HG02840 (cell line): ENCODE data around the gene CXCL17.
"Not testable (repeated sequence)": the region's sequence is repeated elsewhere in the genome, so short reads cannot be mapped to it uniquely, and the experiment has no call there.

Experiments used
- ATAC-seq: cut with Tn5 transposase; IDR thresholded peaks from one replicate; pipeline ENCODE4 v1.9.1; 2021; ENCODE audit warnings: mild to moderate bottlenecking, moderate library complexity, moderate number of reproducible peaks; ENCODE audit not compliant: unreplicated experiment, low FRiP score

Gene CXCL17

GRCh38 chr19:42466521-42467182 lies 23.9 kb upstream of the CXCL17 start:
- no peak for ATAC-seq

- peak; percentile 61 for ATAC-seq
Measured at GRCh38 chr19:42465827-42466280, 23.1 kb upstream of the CXCL17 start.

- no peak for ATAC-seq
Measured at GRCh38 chr19:42461700-42462324, 19.1 kb upstream of the CXCL17 start.

GRCh38 chr19:42461231-42461630 lies 18.5 kb upstream of the CXCL17 start:
- not testable (repeated sequence) for ATAC-seq

- ATAC-seq: no peak
Measured at GRCh38 chr19:42459926-42460325, 17.2 kb upstream of the CXCL17 start.

- no peak for ATAC-seq
Measured at GRCh38 chr19:42455621-42456081, 12.9 kb upstream of the CXCL17 start.

- no peak for ATAC-seq
Measured at GRCh38 chr19:42455086-42455485, 12.3 kb upstream of the CXCL17 start.

- ATAC-seq: no peak
Measured at GRCh38 chr19:42452590-42452989, 9.8 kb upstream of the CXCL17 start.

GRCh38 chr19:42450314-42450934 lies 7.7 kb upstream of the CXCL17 start:
- ATAC-seq: no peak

- not testable (repeated sequence) for ATAC-seq
Measured at GRCh38 chr19:42448306-42448705, 5.6 kb upstream of the CXCL17 start.

- ATAC-seq: no peak
Measured at GRCh38 chr19:42445948-42446347, 3.2 kb upstream of the CXCL17 start.

- no peak for ATAC-seq
Measured at GRCh38 chr19:42443944-42444398, 1.2 kb upstream of the CXCL17 start.

GRCh38 chr19:42441049-42441445 lies 1.7 kb downstream of the CXCL17 start:
- ATAC-seq: no peak

GRCh38 chr19:42440357-42441048 lies 2.2 kb downstream of the CXCL17 start:
- ATAC-seq: no peak

GRCh38 chr19:42436006-42436405 lies 6.7 kb downstream of the CXCL17 start:
- no peak for ATAC-seq

- ATAC-seq: no peak
Measured at GRCh38 chr19:42435316-42435715, 7.4 kb downstream of the CXCL17 start.

GRCh38 chr19:42433503-42434260 lies 9.1 kb downstream of the CXCL17 start:
- no peak for ATAC-seq

- ATAC-seq: no peak
Measured at GRCh38 chr19:42431486-42431885, 11.3 kb downstream of the CXCL17 start.

GRCh38 chr19:42428676-42429075 lies 14.1 kb downstream of the CXCL17 start:
- no peak for ATAC-seq

GRCh38 chr19:42427313-42427712 lies 15.4 kb downstream of the CXCL17 start, which contains the start of gene LIPE:
Gene LIPE (minus strand): TSS chr19:42427388. CDS start chr19:42427149, 239 bp downstream.
- ATAC-seq: no peak
